HEK293 (cell line): Measurements from ENCODE around the gene HLX.

Experiments used
- CTCF ChIA-PET: fragments of 350-600 bp; formaldehyde crosslinking; extraction: SDS; loops from one replicate; lab custom pipeline; 2021; ENCODE audit warnings: antibody characterized with exemption; lab: Yijun Ruan, JAX
- POLR2A ChIA-PET: fragments of 300-600 bp; formaldehyde crosslinking; extraction: SDS; loops from one replicate; lab custom pipeline; 2020; ENCODE audit warnings: antibody characterized with exemption, inconsistent platforms; lab: Yijun Ruan, JAX
- H3K27ac ChIP-seq: fragments of 200-500 bp; sonication (Bioruptor generic); 2 replicates; pipeline ENCODE4 v1.5.1; 2014; ENCODE audit warnings: low read depth, low read length, control low read depth, inconsistent platforms; ENCODE audit errors: extremely low read depth
- H3K36me3 ChIP-seq, 2 experiments: fragments of 200-500 bp in 1 of 2; sonication (Bioruptor generic) in 1 of 2; 1 replicate in 1 of 2; 2 replicates in 1 of 2; pipeline ENCODE4 v1.5.1; 2014 to 2017; ENCODE audit warnings: inconsistent platforms in 2 of 2, low read length in 2 of 2; ENCODE audit not compliant: control insufficient read depth in 2 of 2, insufficient read depth in 1 of 2
- H3K4me1 ChIP-seq: fragments of 200-500 bp; sonication (Bioruptor generic); 2 replicates; pipeline ENCODE4 v1.5.1; 2014; ENCODE audit warnings: mild to moderate bottlenecking, low read length, inconsistent platforms; ENCODE audit not compliant: control insufficient read depth, insufficient read depth
- H3K4me3 ChIP-seq: 2 replicates; pipeline ENCODE4 v1.5.1; 2011; ENCODE audit warnings: low read depth, mild to moderate bottlenecking, control low read depth, low read length, moderate library complexity
- H3K9me3 ChIP-seq: fragments of 200-500 bp; sonication (Bioruptor generic); 2 replicates; pipeline ENCODE4 v1.5.1; 2014; ENCODE audit warnings: low read depth, low read length, inconsistent platforms; ENCODE audit not compliant: control insufficient read depth, insufficient read depth
- FEZF1 ChIP-seq: fragments of 450-650 bp; formaldehyde crosslinking; IDR thresholded peaks from 2 replicates; pipeline ENCODE4 v1.5.1; 2016; ENCODE audit warnings: missing biosample characterization, missing genetic modification characterization
- REPIN1 ChIP-seq: fragments of 450-650 bp; formaldehyde crosslinking; IDR thresholded peaks from 2 replicates; pipeline ENCODE4 v1.5.1; 2017; ENCODE audit warnings: missing biosample characterization, missing genetic modification characterization, low read depth
- SP7 ChIP-seq: fragments of 450-650 bp; formaldehyde crosslinking; IDR thresholded peaks from 2 replicates; pipeline ENCODE4 v1.5.1; 2016; ENCODE audit warnings: missing biosample characterization, missing genetic modification characterization
- TCF7L2 ChIP-seq: IDR thresholded peaks from 2 replicates; pipeline ENCODE4 v1.6.1; 2011; ENCODE audit warnings: low read depth, mild to moderate bottlenecking, inconsistent platforms, low read length, moderate library complexity, borderline replicate concordance
- TRIM28 ChIP-seq: IDR thresholded peaks from 2 replicates; pipeline ENCODE4 v1.6.1; 2011; ENCODE audit warnings: low read length, control low read depth, borderline replicate concordance
- YY1 ChIP-seq: fragments of 450-650 bp; formaldehyde crosslinking; IDR thresholded peaks from 2 replicates; pipeline ENCODE4 v1.5.1; 2018; ENCODE audit warnings: missing biosample characterization, missing genetic modification characterization
- ZNF292 ChIP-seq: fragments of 450-650 bp; formaldehyde crosslinking; IDR thresholded peaks from 2 replicates; pipeline ENCODE4 v1.5.1; 2016; ENCODE audit warnings: low read depth, missing biosample characterization, missing genetic modification characterization, borderline replicate concordance
- ZNF366 ChIP-seq: fragments of 450-650 bp; formaldehyde crosslinking; conservative IDR thresholded peaks from 2 replicates; pipeline ENCODE4 v1.5.1; 2016; ENCODE audit warnings: missing biosample characterization, missing genetic modification characterization
- ZNF416 ChIP-seq: fragments of 450-650 bp; formaldehyde crosslinking; IDR thresholded peaks from 2 replicates; pipeline ENCODE4 v1.5.1; 2016; ENCODE audit warnings: missing biosample characterization, missing genetic modification characterization
- ZNF521 ChIP-seq: fragments of 450-650 bp; formaldehyde crosslinking; IDR thresholded peaks from 2 replicates; pipeline ENCODE4 v1.5.1; 2017; ENCODE audit warnings: missing biosample characterization, mild to moderate bottlenecking, missing genetic modification characterization
- ZNF544 ChIP-seq: fragments of 450-650 bp; formaldehyde crosslinking; IDR thresholded peaks from 2 replicates; pipeline ENCODE4 v1.5.0; 2017; ENCODE audit warnings: missing biosample characterization, missing genetic modification characterization
- ZNF548 ChIP-seq: fragments of 450-650 bp; formaldehyde crosslinking; IDR thresholded peaks from 2 replicates; pipeline ENCODE4 v1.5.1; 2016; ENCODE audit warnings: missing biosample characterization, missing genetic modification characterization
- ZNF658 ChIP-seq: fragments of 450-650 bp; formaldehyde crosslinking; IDR thresholded peaks from 2 replicates; pipeline ENCODE4; 2016; ENCODE audit warnings: missing biosample characterization, missing genetic modification characterization
- ZNF843 ChIP-seq: fragments of 450-650 bp; formaldehyde crosslinking; IDR thresholded peaks from 2 replicates; pipeline ENCODE4 v1.5.1; 2016; ENCODE audit warnings: missing biosample characterization, missing genetic modification characterization
- TF ChIP-seq, protein P1 (sequence below): fragments of 450-650 bp; formaldehyde crosslinking; IDR thresholded peaks from 2 replicates; pipeline ENCODE4 v1.5.1; 2017; ENCODE audit warnings: missing biosample characterization, mild to moderate bottlenecking, missing genetic modification characterization, moderate library complexity
- TF ChIP-seq, protein P2 (sequence below): fragments of 450-650 bp; IDR thresholded peaks from 2 replicates; pipeline ENCODE4 v1.5.1; 2018; ENCODE audit warnings: missing biosample characterization, mild to moderate bottlenecking, missing genetic modification characterization
- TF ChIP-seq, protein P3 (sequence below): fragments of 450-650 bp; formaldehyde crosslinking; IDR thresholded peaks from 2 replicates; pipeline ENCODE4 v1.5.1; 2017; ENCODE audit warnings: missing biosample characterization, missing genetic modification characterization
- TF ChIP-seq, protein P4 (sequence below): fragments of 450-650 bp; formaldehyde crosslinking; IDR thresholded peaks from 2 replicates; pipeline ENCODE4 v1.5.1; 2016; ENCODE audit warnings: missing biosample characterization, missing genetic modification characterization

Gene HLX

DNA sequence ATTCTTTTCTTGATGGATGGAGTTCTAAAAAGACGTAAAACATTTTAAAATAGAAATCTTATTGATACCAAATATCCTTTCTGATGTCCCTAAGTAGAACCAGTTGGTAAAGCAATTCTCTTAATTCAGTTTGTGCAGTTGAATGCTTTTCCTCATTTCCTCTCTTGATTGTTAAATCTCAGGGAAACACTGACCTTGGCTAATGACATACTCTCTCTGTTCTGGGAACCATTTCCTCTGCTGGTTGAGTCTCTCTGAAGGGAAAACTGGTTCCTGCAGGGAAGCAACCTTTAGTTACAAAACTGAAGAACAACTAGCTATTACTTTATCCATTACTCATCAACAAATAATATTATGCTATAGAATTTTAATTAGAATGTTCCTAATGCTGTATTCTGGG lies 36.7 kb downstream of the HLX start:
- H3K9me3 ChIP-seq: no peaks in the 10 kb centered on the region
- peaks cover 22% of the 10 kb centered on the region for H3K4me1 ChIP-seq
- H3K36me3 ChIP-seq: no peaks in the 10 kb centered on the region
- POLR2A ChIA-PET: no interaction called here
- no peak overlapping the region for H3K4me3 ChIP-seq
- TF ChIP-seq ZNF544 (no peak), ZNF658 (tag by site-specific recombination) (no peak), TRIM28 (no peak), ZNF292 (tag by site-specific recombination) (no peak), ZNF416 (tag by site-specific recombination) (no peak), ZNF366 (tag by site-specific recombination) (no peak), REPIN1 (tag by site-specific recombination) (no peak), ZNF548 (tag by site-specific recombination) (no peak)
- TF ChIP-seq, protein P1, sequence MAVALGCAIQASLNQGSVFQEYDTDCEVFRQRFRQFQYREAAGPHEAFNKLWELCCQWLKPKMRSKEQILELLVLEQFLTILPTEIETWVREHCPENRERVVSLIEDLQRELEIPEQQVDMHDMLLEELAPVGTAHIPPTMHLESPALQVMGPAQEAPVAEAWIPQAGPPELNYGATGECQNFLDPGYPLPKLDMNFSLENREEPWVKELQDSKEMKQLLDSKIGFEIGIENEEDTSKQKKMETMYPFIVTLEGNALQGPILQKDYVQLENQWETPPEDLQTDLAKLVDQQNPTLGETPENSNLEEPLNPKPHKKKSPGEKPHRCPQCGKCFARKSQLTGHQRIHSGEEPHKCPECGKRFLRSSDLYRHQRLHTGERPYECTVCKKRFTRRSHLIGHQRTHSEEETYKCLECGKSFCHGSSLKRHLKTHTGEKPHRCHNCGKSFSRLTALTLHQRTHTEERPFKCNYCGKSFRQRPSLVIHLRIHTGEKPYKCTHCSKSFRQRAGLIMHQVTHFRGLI (tag by site-specific recombination): no peak
- CTCF ChIA-PET: no interaction called here
- no peak overlapping the region for H3K27ac ChIP-seq

DNA sequence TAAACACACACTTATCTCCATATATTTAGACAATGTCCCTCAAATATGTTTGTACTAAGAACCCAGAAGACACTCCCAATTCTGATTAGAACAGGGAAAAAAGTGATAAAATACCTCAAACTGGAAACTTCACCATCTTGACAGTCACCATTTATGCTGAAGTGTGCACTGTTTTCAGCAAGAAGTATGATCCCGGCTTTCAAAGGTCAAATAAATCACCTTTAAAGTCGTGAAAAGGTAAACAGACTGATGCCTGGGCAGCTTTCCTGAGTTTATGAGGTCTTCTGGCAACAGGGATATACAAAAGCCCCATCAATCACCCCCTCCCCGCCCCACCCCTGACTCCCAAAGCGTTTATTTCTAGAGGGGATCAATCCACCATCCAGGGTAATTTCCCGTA lies 37.9 kb downstream of the HLX start:
- TF ChIP-seq ZNF548 (tag by site-specific recombination): no peak
- no peak for TF ChIP-seq YY1 (tag by site-specific recombination)
- 0 out of 2 replicates have a peak, but pooled peaks have one; percentile 30 for TF ChIP-seq ZNF843 (tag by site-specific recombination)
- no peak for TF ChIP-seq SP7
- TF ChIP-seq TCF7L2: peak; percentile 14; the same call in 1 of the 2 replicates
- TF ChIP-seq, protein P2, sequence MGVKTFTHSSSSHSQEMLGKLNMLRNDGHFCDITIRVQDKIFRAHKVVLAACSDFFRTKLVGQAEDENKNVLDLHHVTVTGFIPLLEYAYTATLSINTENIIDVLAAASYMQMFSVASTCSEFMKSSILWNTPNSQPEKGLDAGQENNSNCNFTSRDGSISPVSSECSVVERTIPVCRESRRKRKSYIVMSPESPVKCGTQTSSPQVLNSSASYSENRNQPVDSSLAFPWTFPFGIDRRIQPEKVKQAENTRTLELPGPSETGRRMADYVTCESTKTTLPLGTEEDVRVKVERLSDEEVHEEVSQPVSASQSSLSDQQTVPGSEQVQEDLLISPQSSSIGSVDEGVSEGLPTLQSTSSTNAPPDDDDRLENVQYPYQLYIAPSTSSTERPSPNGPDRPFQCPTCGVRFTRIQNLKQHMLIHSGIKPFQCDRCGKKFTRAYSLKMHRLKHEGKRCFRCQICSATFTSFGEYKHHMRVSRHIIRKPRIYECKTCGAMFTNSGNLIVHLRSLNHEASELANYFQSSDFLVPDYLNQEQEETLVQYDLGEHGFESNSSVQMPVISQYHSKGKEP (tag by site-specific recombination): peak; percentile 11; the same call in 1 of the 2 replicates
- TF ChIP-seq ZNF544: no peak
- peak; percentile 67; the same call in 1 of the 2 replicates for TF ChIP-seq FEZF1 (tag by site-specific recombination)
- TF ChIP-seq, protein P3, sequence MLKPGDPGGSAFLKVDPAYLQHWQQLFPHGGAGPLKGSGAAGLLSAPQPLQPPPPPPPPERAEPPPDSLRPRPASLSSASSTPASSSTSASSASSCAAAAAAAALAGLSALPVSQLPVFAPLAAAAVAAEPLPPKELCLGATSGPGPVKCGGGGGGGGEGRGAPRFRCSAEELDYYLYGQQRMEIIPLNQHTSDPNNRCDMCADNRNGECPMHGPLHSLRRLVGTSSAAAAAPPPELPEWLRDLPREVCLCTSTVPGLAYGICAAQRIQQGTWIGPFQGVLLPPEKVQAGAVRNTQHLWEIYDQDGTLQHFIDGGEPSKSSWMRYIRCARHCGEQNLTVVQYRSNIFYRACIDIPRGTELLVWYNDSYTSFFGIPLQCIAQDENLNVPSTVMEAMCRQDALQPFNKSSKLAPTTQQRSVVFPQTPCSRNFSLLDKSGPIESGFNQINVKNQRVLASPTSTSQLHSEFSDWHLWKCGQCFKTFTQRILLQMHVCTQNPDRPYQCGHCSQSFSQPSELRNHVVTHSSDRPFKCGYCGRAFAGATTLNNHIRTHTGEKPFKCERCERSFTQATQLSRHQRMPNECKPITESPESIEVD (tag by site-specific recombination): peak; percentile 68
- TF ChIP-seq, protein P4, sequence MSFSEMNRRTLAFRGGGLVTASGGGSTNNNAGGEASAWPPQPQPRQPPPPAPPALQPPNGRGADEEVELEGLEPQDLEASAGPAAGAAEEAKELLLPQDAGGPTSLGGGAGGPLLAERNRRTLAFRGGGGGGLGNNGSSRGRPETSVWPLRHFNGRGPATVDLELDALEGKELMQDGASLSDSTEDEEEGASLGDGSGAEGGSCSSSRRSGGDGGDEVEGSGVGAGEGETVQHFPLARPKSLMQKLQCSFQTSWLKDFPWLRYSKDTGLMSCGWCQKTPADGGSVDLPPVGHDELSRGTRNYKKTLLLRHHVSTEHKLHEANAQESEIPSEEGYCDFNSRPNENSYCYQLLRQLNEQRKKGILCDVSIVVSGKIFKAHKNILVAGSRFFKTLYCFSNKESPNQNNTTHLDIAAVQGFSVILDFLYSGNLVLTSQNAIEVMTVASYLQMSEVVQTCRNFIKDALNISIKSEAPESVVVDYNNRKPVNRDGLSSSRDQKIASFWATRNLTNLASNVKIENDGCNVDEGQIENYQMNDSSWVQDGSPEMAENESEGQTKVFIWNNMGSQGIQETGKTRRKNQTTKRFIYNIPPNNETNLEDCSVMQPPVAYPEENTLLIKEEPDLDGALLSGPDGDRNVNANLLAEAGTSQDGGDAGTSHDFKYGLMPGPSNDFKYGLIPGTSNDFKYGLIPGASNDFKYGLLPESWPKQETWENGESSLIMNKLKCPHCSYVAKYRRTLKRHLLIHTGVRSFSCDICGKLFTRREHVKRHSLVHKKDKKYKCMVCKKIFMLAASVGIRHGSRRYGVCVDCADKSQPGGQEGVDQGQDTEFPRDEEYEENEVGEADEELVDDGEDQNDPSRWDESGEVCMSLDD: no peak
- TF ChIP-seq ZNF521 (tag by site-specific recombination): no peak
- no peak overlapping the region for H3K4me3 ChIP-seq
- no peaks in the 10 kb centered on the region for H3K36me3 ChIP-seq
- no peak overlapping the region for H3K27ac ChIP-seq
- no peaks in the 10 kb centered on the region for H3K9me3 ChIP-seq
- POLR2A ChIA-PET: no interaction called here
- peaks cover 22% of the 10 kb centered on the region for H3K4me1 ChIP-seq
- CTCF ChIA-PET: interaction anchor here (1.2 kb wide), 1 partner anchor 11 kb away, joined by 7 read pairs; no protein-coding TSS in a partner anchor
